SK-N-SH (cell line): Measurements from ENCODE around the gene POPDC3. TPM values are rescaled to one million over a fixed set of nuclear protein-coding genes. Genes with fewer than 3 reads are reported as not detected.

ENCODE experiments used
- CTCF ChIA-PET: fragments of 300-600, 350-600 bp; formaldehyde crosslinking; extraction: SDS; loops from one replicate; lab custom pipeline; 2021; lab: Yijun Ruan, JAX
- POLR2A ChIA-PET: fragments of 350-600 bp; sonication (Branson Sonifier 250); formaldehyde crosslinking; extraction: SDS; loops from one replicate; lab custom pipeline; 2020; ENCODE audit warnings: antibody characterized with exemption, inconsistent platforms; lab: Yijun Ruan, JAX
- DNase-seq: peaks from one replicate; pipeline ENCODE4 v3.0.0; 2012
- H2AFZ ChIP-seq: fragments of 200-600 bp; sonication (generic); 2 replicates; pipeline ENCODE4 v1.8.1; 2016; ENCODE audit warnings: antibody characterized with exemption, mild to moderate bottlenecking, low read depth
- H3F3A ChIP-seq: fragments of 200-600 bp; sonication (generic); replicated peaks from 2 replicates; pipeline ENCODE3; 2016; ENCODE audit warnings: antibody characterized with exemption, mild to moderate bottlenecking; ENCODE audit not compliant: insufficient read depth
- H3K27ac ChIP-seq, 2 experiments: fragments of 200-500 bp in 1 of 2; fragments of 200-600 bp in 1 of 2; sonication (Bioruptor generic) in 1 of 2; sonication (generic), shearing (Covaris generic) in 1 of 2; 2 replicates each; pipeline versions ENCODE4 v1.5.1 to v1.6.1; 2014 to 2016; ENCODE audit warnings: low read depth in 2 of 2, inconsistent platforms in 1 of 2, low read length in 1 of 2, mild to moderate bottlenecking in 1 of 2, mixed read lengths in 1 of 2
- H3K27me3 ChIP-seq: fragments of 200-600 bp; sonication (generic), shearing (Covaris generic); 2 replicates; pipeline ENCODE4 v1.6.1; 2016; ENCODE audit warnings: mixed run types; ENCODE audit not compliant: insufficient read depth
- H3K36me3 ChIP-seq, 2 experiments: fragments of 200-500 bp in 1 of 2; fragments of 200-600 bp in 1 of 2; sonication (Bioruptor generic) in 1 of 2; sonication (generic) in 1 of 2; replicated peaks in 1 of 2; 2 replicates each; pipeline versions ENCODE3 to v1.5.1; 2014 to 2016; ENCODE audit warnings: low read length in 1 of 2, mild to moderate bottlenecking in 1 of 2; ENCODE audit not compliant: insufficient read depth in 2 of 2, control insufficient read depth in 1 of 2
- H3K4me1 ChIP-seq, 2 experiments: fragments of 200-500 bp in 1 of 2; fragments of 200-600 bp in 1 of 2; sonication (Bioruptor generic) in 1 of 2; sonication (generic), shearing (Covaris generic) in 1 of 2; 2 replicates each; pipeline versions ENCODE4 v1.5.1 to v1.6.1; 2014 to 2016; ENCODE audit warnings: low read depth in 1 of 2, low read length in 1 of 2, mixed run types in 1 of 2; ENCODE audit not compliant: insufficient read depth in 2 of 2, control insufficient read depth in 1 of 2
- H3K4me2 ChIP-seq: fragments of 200-600 bp; sonication (generic), shearing (Covaris generic); 2 replicates; pipeline ENCODE4 v1.6.1; 2017; ENCODE audit warnings: mixed run types
- H3K4me3 ChIP-seq, 2 experiments: fragments of 200-500 bp in 1 of 2; fragments of 200-600 bp in 1 of 2; sonication (Bioruptor generic) in 1 of 2; sonication (generic), shearing (Covaris generic) in 1 of 2; 2 replicates each; pipeline versions ENCODE4 v1.5.1 to v1.8.1; 2014 to 2016; ENCODE audit warnings: low read depth in 2 of 2, inconsistent platforms in 1 of 2, low read length in 1 of 2, mild to moderate bottlenecking in 1 of 2, mixed read lengths in 1 of 2, moderate library complexity in 1 of 2
- H3K79me2 ChIP-seq: fragments of 200-600 bp; sonication (generic); 2 replicates; pipeline ENCODE4 v1.8.1; 2017; ENCODE audit warnings: mild to moderate bottlenecking; ENCODE audit not compliant: insufficient read depth
- H3K9ac ChIP-seq: fragments of 200-600 bp; sonication (generic); 2 replicates; pipeline ENCODE4 v1.6.1; 2017; ENCODE audit warnings: mixed run types
- H3K9me2 ChIP-seq: fragments of 200-600 bp; sonication (generic); 2 replicates; pipeline ENCODE4 v1.6.1; 2017; ENCODE audit warnings: mixed run types
- H3K9me3 ChIP-seq: fragments of 200-600 bp; sonication (generic); 2 replicates; pipeline ENCODE4 v1.6.1; 2017; ENCODE audit warnings: mixed run types, mild to moderate bottlenecking, moderate library complexity
- H4K20me1 ChIP-seq: fragments of 200-600 bp; sonication (generic); 2 replicates; pipeline ENCODE4 v1.6.1; 2017; ENCODE audit warnings: mild to moderate bottlenecking, mixed run types; ENCODE audit not compliant: insufficient read depth
- EZH2phosphoT487 ChIP-seq: fragments of 200-600 bp; sonication (generic); IDR thresholded peaks from 2 replicates; pipeline ENCODE4 v1.6.1; 2017; ENCODE audit warnings: low read depth, mixed run types, mild to moderate bottlenecking, antibody characterized with exemption, moderate library complexity, borderline replicate concordance
- FOSL2 ChIP-seq: IDR thresholded peaks from 2 replicates; pipeline ENCODE4 v1.4.0; 2012; ENCODE audit warnings: low read depth, mild to moderate bottlenecking, moderate library complexity, borderline replicate concordance
- FOXJ3 ChIP-seq: sonication (generic); formaldehyde crosslinking; IDR thresholded peaks from 2 replicates; pipeline ENCODE4 v1.5.1; 2020; ENCODE audit warnings: mild to moderate bottlenecking, missing genetic modification reagents
- FOXM1 ChIP-seq: IDR thresholded peaks from 2 replicates; pipeline ENCODE4 v1.4.0; 2012; ENCODE audit warnings: low read depth, mild to moderate bottlenecking
- GATA2 ChIP-seq: sonication (generic); formaldehyde crosslinking; IDR thresholded peaks from 2 replicates; pipeline ENCODE4 v1.5.0; 2020; ENCODE audit warnings: mild to moderate bottlenecking, missing genetic modification reagents
- JUND ChIP-seq: IDR thresholded peaks from 2 replicates; pipeline ENCODE4 v1.4.0; 2012
- MXI1 ChIP-seq: IDR thresholded peaks from 2 replicates; pipeline ENCODE4 v1.6.1; 2012; ENCODE audit warnings: mild to moderate bottlenecking, low read depth, low read length, improper control_type of control experiment
- NRF1 ChIP-seq: IDR thresholded peaks from 2 replicates; pipeline ENCODE4 v1.6.1; 2012; ENCODE audit warnings: low read depth, mild to moderate bottlenecking, low read length
- RCOR1 ChIP-seq: fragments of 150-350 bp; IDR thresholded peaks from 2 replicates; pipeline ENCODE4 v1.6.1; 2017; ENCODE audit warnings: antibody characterized with exemption, low read length
- RXRA ChIP-seq: IDR thresholded peaks from 2 replicates; pipeline ENCODE4 v1.4.0; 2012; ENCODE audit warnings: low read depth, mild to moderate bottlenecking, borderline replicate concordance
- TAF1 ChIP-seq: IDR thresholded peaks from 2 replicates; pipeline ENCODE4 v1.6.1; 2012; ENCODE audit warnings: low read depth, mild to moderate bottlenecking, low read length, moderate library complexity, borderline replicate concordance
- TCF12 ChIP-seq: IDR thresholded peaks from 2 replicates; pipeline ENCODE4 v1.4.0; 2012
- TEAD4 ChIP-seq: IDR thresholded peaks from 2 replicates; pipeline ENCODE4 v1.4.0; 2012; ENCODE audit warnings: mild to moderate bottlenecking, borderline replicate concordance; ENCODE audit not compliant: insufficient read depth
- YY1 ChIP-seq: IDR thresholded peaks from 2 replicates; pipeline ENCODE4 v1.4.0; 2012; ENCODE audit warnings: low read depth, mild to moderate bottlenecking
- WGBS: methylation state at CpG from one replicate; pipeline ENCODE4 v1.1.6; 2017; ENCODE audit warnings: low lambda C conversion rate; 5-methylcytosine and 5-hydroxymethylcytosine counted together
- polyA plus RNA-seq, 3 experiments: library from polyadenylated mRNA; depleted of rRNA; stranded (reverse); fragments of >200 nt; gene quantifications; 2 replicates each; pipeline ENCODE4 v1.2.3, GENCODE V29; 2012
- TF ChIP-seq, protein P1 (sequence below): fragments of 150-350 bp; IDR thresholded peaks from 2 replicates; pipeline ENCODE4 v1.6.1; 2017; ENCODE audit warnings: antibody characterized with exemption, low read length, low read depth, borderline replicate concordance
- TF ChIP-seq, protein P2 (sequence below): fragments of 150-350 bp; IDR thresholded peaks from 2 replicates; pipeline ENCODE4 v1.6.1; 2016; ENCODE audit warnings: mild to moderate bottlenecking, low read depth, low read length
- TF ChIP-seq, protein P3 (sequence below): IDR thresholded peaks from 2 replicates; pipeline ENCODE4; 2012
- TF ChIP-seq, protein P4 (sequence below): IDR thresholded peaks from 2 replicates; pipeline ENCODE4 v1.6.1; 2012; ENCODE audit warnings: mild to moderate bottlenecking, low read depth, low read length, moderate library complexity
- TF ChIP-seq, protein P5 (sequence below): fragments of 200-600 bp; sonication (generic); IDR thresholded peaks from 2 replicates; pipeline ENCODE4 v1.6.1; 2017; ENCODE audit warnings: antibody characterized with exemption, mild to moderate bottlenecking, moderate library complexity

The POPDC3 gene
- polyA plus RNA-seq, 1 of the 3 experiments (the other 2 are of a cell fraction): 19.0 TPM

DNA sequence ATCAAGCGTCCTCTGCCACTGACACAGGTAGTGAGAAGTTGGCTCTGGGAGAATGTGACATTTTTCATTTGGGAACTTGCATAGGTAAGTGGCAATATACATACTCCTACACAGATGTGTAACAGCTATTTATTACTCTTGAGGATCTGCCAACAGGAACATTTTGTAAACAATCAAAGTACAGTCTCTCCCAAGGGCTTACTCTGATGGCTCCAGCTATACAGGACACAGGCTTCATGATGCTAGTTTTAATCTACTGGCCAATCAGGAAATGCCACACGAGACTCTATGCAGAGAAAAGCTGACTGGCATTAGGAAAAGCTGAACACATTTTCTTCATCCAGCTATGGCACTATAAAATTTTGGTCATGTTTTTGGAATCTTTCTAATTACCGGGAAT lies 57.8 kb downstream of the POPDC3 start:
- Histone ChIP-seq H3K27me3 (no peaks in the 10 kb centered on the region), H3K4me3 (no peak overlapping the region), H3F3A (no peaks in the 10 kb centered on the region), H3K9me2 (no peaks in the 10 kb centered on the region), H3K79me2 (no peaks in the 10 kb centered on the region), H3K27ac (no peak overlapping the region), H3K4me1 (no peaks in the 10 kb centered on the region), H3K4me2 (no peak overlapping the region), H3K36me3 (peaks cover 20 to 23% of the 10 kb centered on the region in 2 experiments), H2AFZ (no peak overlapping the region), H3K9me3 (no peaks in the 10 kb centered on the region), H4K20me1 (no peaks in the 10 kb centered on the region), H3K9ac (no peak overlapping the region)
- TF ChIP-seq NRF1 (no peak), FOSL2 (no peak), TCF12 (no peak), RXRA (no peak), JUND (no peak), GATA2 (CRISPR knock-in tag) (no peak), FOXM1 (no peak), TAF1 (no peak), TEAD4 (no peak), FOXJ3 (CRISPR knock-in tag) (no peak), MXI1 (no peak), EZH2phosphoT487 (no peak), YY1 (no peak), RCOR1 (no peak)
- TF ChIP-seq, protein P1, sequence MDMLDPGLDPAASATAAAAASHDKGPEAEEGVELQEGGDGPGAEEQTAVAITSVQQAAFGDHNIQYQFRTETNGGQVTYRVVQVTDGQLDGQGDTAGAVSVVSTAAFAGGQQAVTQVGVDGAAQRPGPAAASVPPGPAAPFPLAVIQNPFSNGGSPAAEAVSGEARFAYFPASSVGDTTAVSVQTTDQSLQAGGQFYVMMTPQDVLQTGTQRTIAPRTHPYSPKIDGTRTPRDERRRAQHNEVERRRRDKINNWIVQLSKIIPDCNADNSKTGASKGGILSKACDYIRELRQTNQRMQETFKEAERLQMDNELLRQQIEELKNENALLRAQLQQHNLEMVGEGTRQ: no peak
- TF ChIP-seq, protein P2, sequence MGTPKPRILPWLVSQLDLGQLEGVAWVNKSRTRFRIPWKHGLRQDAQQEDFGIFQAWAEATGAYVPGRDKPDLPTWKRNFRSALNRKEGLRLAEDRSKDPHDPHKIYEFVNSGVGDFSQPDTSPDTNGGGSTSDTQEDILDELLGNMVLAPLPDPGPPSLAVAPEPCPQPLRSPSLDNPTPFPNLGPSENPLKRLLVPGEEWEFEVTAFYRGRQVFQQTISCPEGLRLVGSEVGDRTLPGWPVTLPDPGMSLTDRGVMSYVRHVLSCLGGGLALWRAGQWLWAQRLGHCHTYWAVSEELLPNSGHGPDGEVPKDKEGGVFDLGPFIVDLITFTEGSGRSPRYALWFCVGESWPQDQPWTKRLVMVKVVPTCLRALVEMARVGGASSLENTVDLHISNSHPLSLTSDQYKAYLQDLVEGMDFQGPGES: no peak
- TF ChIP-seq, protein P3, sequence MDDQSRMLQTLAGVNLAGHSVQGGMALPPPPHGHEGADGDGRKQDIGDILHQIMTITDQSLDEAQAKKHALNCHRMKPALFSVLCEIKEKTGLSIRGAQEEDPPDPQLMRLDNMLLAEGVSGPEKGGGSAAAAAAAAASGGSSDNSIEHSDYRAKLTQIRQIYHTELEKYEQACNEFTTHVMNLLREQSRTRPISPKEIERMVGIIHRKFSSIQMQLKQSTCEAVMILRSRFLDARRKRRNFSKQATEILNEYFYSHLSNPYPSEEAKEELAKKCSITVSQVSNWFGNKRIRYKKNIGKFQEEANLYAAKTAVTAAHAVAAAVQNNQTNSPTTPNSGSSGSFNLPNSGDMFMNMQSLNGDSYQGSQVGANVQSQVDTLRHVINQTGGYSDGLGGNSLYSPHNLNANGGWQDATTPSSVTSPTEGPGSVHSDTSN: no peak
- TF ChIP-seq, protein P4, sequence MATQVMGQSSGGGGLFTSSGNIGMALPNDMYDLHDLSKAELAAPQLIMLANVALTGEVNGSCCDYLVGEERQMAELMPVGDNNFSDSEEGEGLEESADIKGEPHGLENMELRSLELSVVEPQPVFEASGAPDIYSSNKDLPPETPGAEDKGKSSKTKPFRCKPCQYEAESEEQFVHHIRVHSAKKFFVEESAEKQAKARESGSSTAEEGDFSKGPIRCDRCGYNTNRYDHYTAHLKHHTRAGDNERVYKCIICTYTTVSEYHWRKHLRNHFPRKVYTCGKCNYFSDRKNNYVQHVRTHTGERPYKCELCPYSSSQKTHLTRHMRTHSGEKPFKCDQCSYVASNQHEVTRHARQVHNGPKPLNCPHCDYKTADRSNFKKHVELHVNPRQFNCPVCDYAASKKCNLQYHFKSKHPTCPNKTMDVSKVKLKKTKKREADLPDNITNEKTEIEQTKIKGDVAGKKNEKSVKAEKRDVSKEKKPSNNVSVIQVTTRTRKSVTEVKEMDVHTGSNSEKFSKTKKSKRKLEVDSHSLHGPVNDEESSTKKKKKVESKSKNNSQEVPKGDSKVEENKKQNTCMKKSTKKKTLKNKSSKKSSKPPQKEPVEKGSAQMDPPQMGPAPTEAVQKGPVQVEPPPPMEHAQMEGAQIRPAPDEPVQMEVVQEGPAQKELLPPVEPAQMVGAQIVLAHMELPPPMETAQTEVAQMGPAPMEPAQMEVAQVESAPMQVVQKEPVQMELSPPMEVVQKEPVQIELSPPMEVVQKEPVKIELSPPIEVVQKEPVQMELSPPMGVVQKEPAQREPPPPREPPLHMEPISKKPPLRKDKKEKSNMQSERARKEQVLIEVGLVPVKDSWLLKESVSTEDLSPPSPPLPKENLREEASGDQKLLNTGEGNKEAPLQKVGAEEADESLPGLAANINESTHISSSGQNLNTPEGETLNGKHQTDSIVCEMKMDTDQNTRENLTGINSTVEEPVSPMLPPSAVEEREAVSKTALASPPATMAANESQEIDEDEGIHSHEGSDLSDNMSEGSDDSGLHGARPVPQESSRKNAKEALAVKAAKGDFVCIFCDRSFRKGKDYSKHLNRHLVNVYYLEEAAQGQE: no peak
- TF ChIP-seq, protein P5, sequence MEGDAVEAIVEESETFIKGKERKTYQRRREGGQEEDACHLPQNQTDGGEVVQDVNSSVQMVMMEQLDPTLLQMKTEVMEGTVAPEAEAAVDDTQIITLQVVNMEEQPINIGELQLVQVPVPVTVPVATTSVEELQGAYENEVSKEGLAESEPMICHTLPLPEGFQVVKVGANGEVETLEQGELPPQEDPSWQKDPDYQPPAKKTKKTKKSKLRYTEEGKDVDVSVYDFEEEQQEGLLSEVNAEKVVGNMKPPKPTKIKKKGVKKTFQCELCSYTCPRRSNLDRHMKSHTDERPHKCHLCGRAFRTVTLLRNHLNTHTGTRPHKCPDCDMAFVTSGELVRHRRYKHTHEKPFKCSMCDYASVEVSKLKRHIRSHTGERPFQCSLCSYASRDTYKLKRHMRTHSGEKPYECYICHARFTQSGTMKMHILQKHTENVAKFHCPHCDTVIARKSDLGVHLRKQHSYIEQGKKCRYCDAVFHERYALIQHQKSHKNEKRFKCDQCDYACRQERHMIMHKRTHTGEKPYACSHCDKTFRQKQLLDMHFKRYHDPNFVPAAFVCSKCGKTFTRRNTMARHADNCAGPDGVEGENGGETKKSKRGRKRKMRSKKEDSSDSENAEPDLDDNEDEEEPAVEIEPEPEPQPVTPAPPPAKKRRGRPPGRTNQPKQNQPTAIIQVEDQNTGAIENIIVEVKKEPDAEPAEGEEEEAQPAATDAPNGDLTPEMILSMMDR: no peak
- DNase-seq: no peak
- POLR2A ChIA-PET: no interaction called here
- 87% methylated on average over 3 of the region's 3 CpGs for WGBS
- CTCF ChIA-PET: interaction anchor here (0.8 to 2.2 kb wide), 5 partner anchors 34 to 301 kb away, joined by 3 to 11 read pairs (median 3); no protein-coding TSS in a partner anchor
